Vagina (tissue), 2 donors: Measurements from ENCODE around the gene KIRREL3. TPM values are rescaled to one million over a fixed set of nuclear protein-coding genes. Genes with fewer than 3 reads are reported as not detected.

Source experiments
- DNase-seq, 2 donors: peaks; one replicate each; pipeline ENCODE4 v3.0.0-alpha.2; 2017; ENCODE audit errors: extremely low spot score in 2 of 2
- H3K27ac ChIP-seq: fragments of 200-600 bp; sonication (generic); one replicate; pipeline ENCODE4 v1.5.1; 2019
- H3K27me3 ChIP-seq: fragments of 200-600 bp; sonication (generic); one replicate; pipeline ENCODE4 v1.5.1; 2019
- H3K36me3 ChIP-seq, 2 donors: fragments of 200-600 bp; sonication (generic); one replicate each; pipeline ENCODE4 v1.5.1; 2017 to 2019
- H3K4me1 ChIP-seq: fragments of 200-600 bp; sonication (generic); one replicate; pipeline ENCODE4 v1.5.1; 2019
- H3K4me3 ChIP-seq, 2 donors: fragments of 200-600 bp; sonication (generic); 1 replicate in 1 of 2; 2 replicates in 1 of 2; pipeline ENCODE4 v1.5.1; 2016 to 2019
- H3K9me3 ChIP-seq: fragments of 200-600 bp; sonication (generic); one replicate; pipeline ENCODE4 v1.5.1; 2019
- POLR2A ChIP-seq, 2 donors: fragments of 450-650 bp; IDR thresholded peaks; one replicate each; pipeline ENCODE4 v1.6.1; 2017; ENCODE audit warnings: antibody characterized with exemption in 2 of 2, mild to moderate bottlenecking in 2 of 2, moderate library complexity in 2 of 2
- POLR2AphosphoS5 ChIP-seq, 2 donors: sonication (generic); formaldehyde crosslinking; IDR thresholded peaks; one replicate each; pipeline ENCODE4 v1.9.0; 2017; ENCODE audit warnings: antibody characterized with exemption in 2 of 2, mild to moderate bottlenecking in 2 of 2, low read depth in 1 of 2; ENCODE audit not compliant: insufficient read depth in 1 of 2
- intact Hi-C: fragments of 100-400 bp; cut with DNase I; formaldehyde crosslinking; loops from one replicate; pipeline ENCODE4 v1.15.1; 2023
- total RNA-seq: library from RNA; depleted of rRNA; stranded (reverse); fragments of >200 nt; gene quantifications from one replicate; pipeline ENCODE4 v1.2.3, GENCODE V29; 2016
- TF ChIP-seq, protein P1 (sequence below), 3 experiments: fragments of 450-650 bp in 2 of 3; fragments of 200-600 bp in 1 of 3; sonication (generic) in 1 of 3; IDR thresholded peaks; one replicate each; pipeline ENCODE4 v1.5.1; 2017 to 2019; ENCODE audit warnings: antibody characterized with exemption in 3 of 3, mild to moderate bottlenecking in 2 of 3, moderate library complexity in 2 of 3

Gene KIRREL3
- total RNA-seq, 1 donor from 2014 or later, result not detected

DNA sequence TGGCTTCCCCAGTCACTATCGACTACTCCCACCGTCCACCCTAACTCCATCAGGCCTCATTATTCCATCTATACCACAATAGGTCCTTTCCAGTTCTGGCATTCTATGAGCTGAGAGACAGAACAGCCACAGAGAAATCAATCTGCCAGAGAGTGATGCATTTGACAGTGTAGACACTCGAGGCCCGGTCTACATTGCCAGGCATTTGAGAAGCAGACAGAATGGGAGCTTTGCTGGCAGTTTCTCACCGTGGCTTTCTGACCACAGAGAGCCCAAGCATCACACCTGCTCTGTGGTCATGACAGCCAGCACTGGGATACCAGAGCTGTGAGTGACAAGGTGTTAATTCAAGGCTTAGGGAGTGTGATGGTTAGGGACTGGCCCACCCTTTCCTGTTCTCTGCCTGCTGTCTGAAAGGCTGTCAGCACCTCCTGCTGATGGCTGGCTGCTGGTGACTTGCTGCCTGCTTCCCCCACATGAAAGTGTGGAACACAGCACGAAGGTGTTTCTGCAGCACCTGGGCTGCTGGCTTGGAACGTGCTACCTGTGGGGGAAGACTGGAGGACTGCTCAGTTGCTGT lies 137.8 kb downstream of the KIRREL3 start:
- H3K27me3 ChIP-seq, result no peaks in the 10 kb centered on the region
- H3K4me1 ChIP-seq, result no peaks in the 10 kb centered on the region
- H3K4me3 ChIP-seq, result no peak overlapping the region
- intact Hi-C loops, result no loop called here
- DNase-seq, result no peak
- H3K36me3 ChIP-seq, result no peaks in the 10 kb centered on the region
- H3K27ac ChIP-seq, result no peak overlapping the region
- TF ChIP-seq POLR2AphosphoS5 (IDR thresholded peaks at IDR 0.05; ENCODE audit: insufficient read depth in 1 of 2, low read depth in 1 of 2) (no peak), POLR2A (IDR thresholded peaks at IDR 0.05) (no peak)
- TF ChIP-seq, protein P1, sequence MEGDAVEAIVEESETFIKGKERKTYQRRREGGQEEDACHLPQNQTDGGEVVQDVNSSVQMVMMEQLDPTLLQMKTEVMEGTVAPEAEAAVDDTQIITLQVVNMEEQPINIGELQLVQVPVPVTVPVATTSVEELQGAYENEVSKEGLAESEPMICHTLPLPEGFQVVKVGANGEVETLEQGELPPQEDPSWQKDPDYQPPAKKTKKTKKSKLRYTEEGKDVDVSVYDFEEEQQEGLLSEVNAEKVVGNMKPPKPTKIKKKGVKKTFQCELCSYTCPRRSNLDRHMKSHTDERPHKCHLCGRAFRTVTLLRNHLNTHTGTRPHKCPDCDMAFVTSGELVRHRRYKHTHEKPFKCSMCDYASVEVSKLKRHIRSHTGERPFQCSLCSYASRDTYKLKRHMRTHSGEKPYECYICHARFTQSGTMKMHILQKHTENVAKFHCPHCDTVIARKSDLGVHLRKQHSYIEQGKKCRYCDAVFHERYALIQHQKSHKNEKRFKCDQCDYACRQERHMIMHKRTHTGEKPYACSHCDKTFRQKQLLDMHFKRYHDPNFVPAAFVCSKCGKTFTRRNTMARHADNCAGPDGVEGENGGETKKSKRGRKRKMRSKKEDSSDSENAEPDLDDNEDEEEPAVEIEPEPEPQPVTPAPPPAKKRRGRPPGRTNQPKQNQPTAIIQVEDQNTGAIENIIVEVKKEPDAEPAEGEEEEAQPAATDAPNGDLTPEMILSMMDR (IDR thresholded peaks at IDR 0.05), result no peak
- no peaks in the 10 kb centered on the region for H3K9me3 ChIP-seq

DNA sequence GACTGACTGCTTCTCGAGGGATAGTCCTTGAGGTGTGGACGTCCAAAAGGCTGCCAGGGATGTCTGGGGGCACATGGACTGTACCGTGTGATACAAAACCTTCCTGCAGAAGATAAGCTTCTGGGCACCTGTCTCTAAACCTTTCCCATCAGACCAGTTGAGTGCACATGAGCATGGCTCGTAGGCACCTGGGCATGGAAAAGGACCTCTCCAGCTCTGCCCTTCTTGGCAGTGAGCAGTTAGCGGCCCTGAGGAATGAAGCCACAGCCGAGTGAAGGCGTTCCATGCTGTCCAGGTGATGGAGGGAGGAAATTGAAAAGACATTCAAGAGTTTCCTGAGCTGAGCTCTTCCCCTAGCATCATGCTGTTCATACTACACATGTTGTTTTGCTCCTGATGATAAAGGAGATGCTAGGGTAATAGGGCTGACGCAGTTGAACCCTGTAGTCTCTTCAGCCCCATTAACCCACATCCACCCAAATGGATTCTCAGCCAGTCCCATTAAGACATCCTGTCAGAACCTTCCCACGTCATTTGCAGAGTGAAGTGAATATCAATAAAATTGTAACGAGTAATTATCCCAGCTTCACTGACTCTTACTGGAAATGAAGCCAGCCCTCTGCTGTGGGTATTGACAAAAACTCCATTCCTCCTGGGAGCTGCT lies 138.6 kb downstream of the KIRREL3 start:
- Histone ChIP-seq H3K4me3 (no peak overlapping the region), H3K27me3 (no peaks in the 10 kb centered on the region), H3K9me3 (no peaks in the 10 kb centered on the region), H3K36me3 (no peaks in the 10 kb centered on the region), H3K27ac (no peak overlapping the region), H3K4me1 (no peaks in the 10 kb centered on the region)
- DNase-seq, result no peak
- TF ChIP-seq, protein P1 (IDR thresholded peaks at IDR 0.05), result no peak
- TF ChIP-seq POLR2AphosphoS5 (IDR thresholded peaks at IDR 0.05; ENCODE audit: insufficient read depth in 1 of 2, low read depth in 1 of 2), result no peak
- TF ChIP-seq POLR2A (IDR thresholded peaks at IDR 0.05), result no peak
- intact Hi-C loops, result no loop called here

DNA sequence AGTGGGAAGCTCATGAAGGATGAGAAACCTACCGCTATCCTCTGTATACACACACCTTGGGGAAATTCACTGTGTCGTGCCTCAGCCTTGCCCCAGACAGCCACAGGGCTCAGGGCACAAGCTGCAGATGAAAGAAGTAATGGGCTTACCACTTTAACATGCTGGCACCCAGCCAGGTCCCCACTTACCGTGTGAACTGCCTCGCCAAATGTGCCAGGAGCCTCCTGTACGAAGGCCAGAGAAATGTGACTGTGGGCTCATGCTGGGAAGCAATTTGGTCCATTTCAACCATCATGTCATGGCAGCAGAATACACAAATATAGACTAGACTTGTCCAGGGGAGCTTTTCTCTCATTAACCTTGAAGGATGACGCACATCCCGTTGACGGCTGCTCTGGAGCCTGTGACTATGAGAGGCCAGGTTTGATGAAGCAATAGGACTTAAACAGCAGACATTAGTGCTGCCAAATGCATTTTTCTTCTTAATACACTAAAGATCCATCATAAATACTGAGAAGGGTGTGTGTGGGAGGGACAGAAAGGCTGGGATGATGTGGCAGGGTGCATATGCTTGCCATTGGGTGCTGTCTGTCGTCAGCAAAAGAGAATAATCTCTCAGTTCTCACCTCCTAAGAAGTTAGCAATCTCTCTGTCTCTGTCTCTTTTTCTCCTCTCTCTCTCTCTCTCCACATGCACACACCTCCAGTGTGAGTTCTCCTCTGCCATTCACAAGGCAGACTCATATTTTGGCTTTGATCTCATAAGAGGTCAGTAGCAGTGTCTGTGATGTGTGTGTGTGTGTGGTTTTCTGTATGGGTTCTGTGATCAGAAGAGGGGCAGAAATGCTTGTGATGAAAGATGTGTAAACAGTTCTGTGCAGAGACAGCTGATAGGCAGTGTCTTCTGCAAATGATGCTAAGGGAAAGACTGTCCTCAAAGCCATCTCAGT lies 142.4 kb downstream of the KIRREL3 start:
- no peaks in the 10 kb centered on the region for H3K4me1 ChIP-seq
- no peaks in the 10 kb centered on the region for H3K36me3 ChIP-seq
- no peak overlapping the region for H3K27ac ChIP-seq
- DNase-seq, result no peak
- no peaks in the 10 kb centered on the region for H3K27me3 ChIP-seq
- H3K9me3 ChIP-seq, result no peaks in the 10 kb centered on the region
- TF ChIP-seq POLR2A (IDR thresholded peaks at IDR 0.05), result no peak
- no peak for TF ChIP-seq POLR2AphosphoS5 (IDR thresholded peaks at IDR 0.05; ENCODE audit: insufficient read depth in 1 of 2, low read depth in 1 of 2)
- TF ChIP-seq, protein P1 (IDR thresholded peaks at IDR 0.05), result no peak
- H3K4me3 ChIP-seq, result no peak overlapping the region
- intact Hi-C loops, result no loop called here

DNA sequence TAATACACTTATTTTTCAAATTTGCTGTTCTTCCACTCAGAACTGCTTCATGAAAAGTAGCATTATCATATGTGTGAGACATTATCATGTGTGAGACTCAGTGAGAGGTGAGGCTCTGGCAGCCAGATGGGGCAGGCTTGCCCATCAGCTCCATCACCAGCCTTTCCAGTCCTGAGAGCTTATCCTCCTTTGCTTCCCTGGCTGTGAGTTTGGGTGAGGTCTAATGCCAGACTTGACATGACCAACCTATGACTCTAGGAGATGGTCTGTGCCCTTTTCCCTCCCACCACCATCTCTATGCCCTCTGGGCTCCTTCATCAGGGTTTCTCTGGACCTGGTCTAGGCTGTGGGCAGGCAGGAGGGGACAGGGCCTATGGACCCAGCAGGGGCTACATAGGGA lies 145.0 kb downstream of the KIRREL3 start:
- no peaks in the 10 kb centered on the region for H3K4me1 ChIP-seq
- H3K4me3 ChIP-seq, result no peak overlapping the region
- H3K36me3 ChIP-seq, result no peaks in the 10 kb centered on the region
- DNase-seq, result peak in 1 of 2 donors; percentile 79
- no peak for TF ChIP-seq POLR2A (IDR thresholded peaks at IDR 0.05)
- TF ChIP-seq, protein P1 (IDR thresholded peaks at IDR 0.05), result no peak
- no peak for TF ChIP-seq POLR2AphosphoS5 (IDR thresholded peaks at IDR 0.05; ENCODE audit: insufficient read depth in 1 of 2, low read depth in 1 of 2)
- H3K27me3 ChIP-seq, result no peaks in the 10 kb centered on the region
- intact Hi-C loops, result no loop called here
- H3K27ac ChIP-seq, result no peak overlapping the region
- no peaks in the 10 kb centered on the region for H3K9me3 ChIP-seq
